Purkinje cell (primary cell): ENCODE results near the gene HRH1. TPM values are rescaled to one million over a fixed set of nuclear protein-coding genes. Genes with fewer than 3 reads are reported as not detected.

Experiments used
- polyA plus RNA-seq: library from polyadenylated mRNA; unstranded; fragments of >200 nt; fragmentation: Nextera tagmentation; gene quantifications from 2 replicates; pipeline ENCODE4 v1.2.1, GENCODE V29; 2014

Gene HRH1
- polyA plus RNA-seq, result 0.54 TPM in 1 of 2 replicates, not detected in the other

GRCh38 chr3:11154036-11154952 lies at the start of gene HRH1:
HRH1 (plus strand) TSS chr3:11154493; CDS start chr3:11259038, 104,545 bp downstream.

GRCh38 chr3:11271986-11272904 lies 118.0 kb downstream of the HRH1 start, which contains the start of gene ATG7:
ATG7 (plus strand) TSS chr3:11272397; CDS start chr3:11298696, 26,299 bp downstream.

Other genes with a start within 250 kb of the HRH1 start
- gene SLC6A1, start 161.7 kb upstream of the HRH1 start, polyA plus RNA-seq, result 158 and 247 TPM in 2 replicates
- gene ATG7, start 117.9 kb downstream of the HRH1 start, polyA plus RNA-seq, result 8.3 and 17.4 TPM in 2 replicates